Vagina (tissue), 2 donors: ENCODE data around the gene HOXB5.

Source experiments
- CTCF ChIP-seq, 3 experiments: fragments of 450-650 bp in 2 of 3; fragments of 200-600 bp in 1 of 3; sonication (generic) in 1 of 3; IDR thresholded peaks; one replicate each; pipeline ENCODE4 v1.5.1; 2017 to 2019; ENCODE audit warnings: antibody characterized with exemption in 3 of 3, mild to moderate bottlenecking in 2 of 3, moderate library complexity in 2 of 3
- POLR2A ChIP-seq, 2 donors: fragments of 450-650 bp; IDR thresholded peaks; one replicate each; pipeline ENCODE4 v1.6.1; 2017; ENCODE audit warnings: antibody characterized with exemption in 2 of 2, mild to moderate bottlenecking in 2 of 2, moderate library complexity in 2 of 2
- POLR2AphosphoS5 ChIP-seq, 2 donors: sonication (generic); formaldehyde crosslinking; IDR thresholded peaks; one replicate each; pipeline ENCODE4 v1.9.0; 2017; ENCODE audit warnings: antibody characterized with exemption in 2 of 2, mild to moderate bottlenecking in 2 of 2, low read depth in 1 of 2; ENCODE audit not compliant: insufficient read depth in 1 of 2

- TF ChIP-seq POLR2AphosphoS5 (IDR thresholded peaks at IDR 0.05; ENCODE audit: insufficient read depth in 1 of 2, low read depth in 1 of 2) (no peak), CTCF (IDR thresholded peaks at IDR 0.05) (no peak), POLR2A (IDR thresholded peaks at IDR 0.05) (no peak)
Measured at GRCh38 chr17:48612854-48613691, 19.5 kb upstream of the HOXB5 start.
